ENCODE measurements around the gene PHF10. TPM values are rescaled to one million over a fixed set of nuclear protein-coding genes. Genes with fewer than 3 reads are reported as not detected.

The PHF10 gene
- total RNA-seq, 2 experiments from 2014 or later, result 85.4 to 89.0 TPM

DNA sequence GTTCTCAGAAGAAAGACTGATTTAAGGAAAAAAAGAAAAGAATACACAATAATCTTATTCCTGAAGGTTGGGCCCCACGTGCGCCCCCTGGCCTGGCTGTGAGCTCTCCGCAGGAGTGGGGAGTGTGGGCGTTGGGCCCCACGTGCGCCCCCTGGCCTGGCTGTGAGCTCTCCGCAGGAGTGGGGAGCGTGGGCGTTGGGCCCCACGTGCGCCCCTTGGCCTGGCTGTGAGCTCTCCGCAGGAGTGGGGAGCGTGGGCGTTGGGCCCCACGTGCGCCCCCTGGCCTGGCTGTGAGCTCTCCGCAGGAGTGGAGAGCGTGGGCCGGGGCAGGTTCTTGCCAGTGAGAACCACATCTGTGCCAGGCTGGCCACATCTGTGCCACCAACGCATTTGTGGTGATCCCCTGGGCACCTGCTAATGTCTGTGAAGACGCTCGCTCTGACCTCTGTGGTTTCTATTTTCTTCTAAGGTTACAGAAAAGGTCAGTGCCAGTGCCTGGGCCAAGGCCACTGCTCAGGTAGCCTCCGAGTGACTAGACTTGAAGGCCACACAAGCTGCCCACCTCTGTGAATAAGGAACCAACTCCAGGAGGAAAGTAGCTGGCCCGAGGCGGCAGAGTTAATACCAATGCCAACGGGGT lies 63.4 kb downstream of the PHF10 start:
- H3K27ac Mint-ChIP-seq, result no peak overlapping the region
- no peak overlapping the region for H3K4me3 Mint-ChIP-seq
- H3K36me3 Mint-ChIP-seq (ENCODE audit: low read depth), result peaks cover 25% of the 10 kb centered on the region
- H3K27me3 Mint-ChIP-seq, result no peaks in the 10 kb centered on the region
- H3K9me3 Mint-ChIP-seq (ENCODE audit: low read depth), result no peaks in the 10 kb centered on the region
- no peaks in the 10 kb centered on the region for H3K4me1 Mint-ChIP-seq
- DNase-seq (no peak), ATAC-seq (no peak)
- intact Hi-C loops (cut with DNase I, micrococcal nuclease), result no loop called here
- ChIA-PET POLR2A (no interaction called here), CTCF (no interaction called here)

DNA sequence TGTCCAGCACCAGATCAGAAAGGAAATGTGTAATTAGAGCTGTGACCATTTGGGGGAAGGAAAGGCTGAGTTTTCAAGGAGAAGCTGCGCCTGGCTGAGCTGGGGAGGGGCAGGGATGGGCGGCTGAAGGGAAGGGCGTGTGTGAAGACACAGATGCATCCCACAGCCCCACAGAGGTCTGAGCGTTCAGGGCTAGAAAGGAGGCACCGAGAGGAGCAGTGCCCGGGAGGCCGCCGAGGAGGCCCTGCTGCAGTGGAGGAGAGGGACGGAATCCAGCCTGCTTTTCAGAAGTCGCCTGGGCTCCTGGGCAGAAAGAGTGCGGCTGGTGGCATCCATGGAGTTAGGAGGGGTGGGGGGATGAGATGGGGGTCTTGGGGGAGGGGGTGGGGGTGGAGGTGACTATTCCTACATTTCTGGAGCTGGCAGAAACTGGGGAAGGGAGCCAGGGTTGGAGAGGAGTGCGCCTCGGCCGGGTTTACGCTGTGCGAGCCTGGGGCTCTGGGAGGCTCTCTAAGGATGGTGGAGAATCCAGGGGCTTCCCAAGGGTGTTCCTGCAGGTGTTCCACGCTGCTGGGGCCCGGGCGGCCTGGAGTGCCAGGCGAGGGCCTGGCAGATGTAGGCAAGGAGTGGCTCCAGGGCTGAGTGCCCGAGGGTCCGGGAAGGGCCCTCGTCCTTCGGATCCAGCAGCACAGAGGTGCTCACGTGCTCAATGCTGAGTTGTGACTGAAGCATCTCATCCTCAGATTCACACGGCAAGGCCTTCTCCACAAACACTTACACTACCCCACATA lies 64.3 kb downstream of the PHF10 start:
- Mint-ChIP-seq H3K27ac (no peak overlapping the region), H3K27me3 (no peaks in the 10 kb centered on the region), H3K4me3 (no peak overlapping the region), H3K9me3 (ENCODE audit: low read depth) (no peaks in the 10 kb centered on the region), H3K36me3 (ENCODE audit: low read depth) (peaks cover 25% of the 10 kb centered on the region), H3K4me1 (peaks cover 3% of the 10 kb centered on the region)
- ATAC-seq (no peak), DNase-seq (no peak)
- intact Hi-C loops (cut with DNase I, micrococcal nuclease), result no loop called here
- ChIA-PET POLR2A (no interaction called here), CTCF (no interaction called here)

DNA sequence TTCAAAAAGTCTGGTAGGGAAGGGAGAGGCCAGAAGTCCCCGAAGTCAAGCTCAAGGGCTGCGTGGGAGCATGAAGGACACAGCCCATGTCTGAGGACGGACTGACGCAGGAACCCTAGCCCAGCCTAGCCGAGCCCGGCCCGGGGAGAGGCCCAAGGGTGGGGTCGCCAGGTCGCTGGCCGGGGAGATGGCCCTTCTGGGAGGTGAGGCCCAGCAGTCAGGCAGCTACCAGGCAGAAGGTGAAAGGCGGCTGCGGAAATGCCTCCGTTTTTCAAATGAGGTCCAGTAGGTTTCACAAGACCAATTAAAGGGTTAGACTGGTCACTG lies 67.1 kb downstream of the PHF10 start:
- intact Hi-C loops (cut with DNase I, micrococcal nuclease), result no loop called here
- peaks cover 11% of the 10 kb centered on the region for H3K36me3 Mint-ChIP-seq (ENCODE audit: low read depth)
- H3K4me1 Mint-ChIP-seq, result peaks cover 7% of the 10 kb centered on the region
- H3K9me3 Mint-ChIP-seq (ENCODE audit: low read depth), result no peaks in the 10 kb centered on the region
- no peak overlapping the region for H3K27ac Mint-ChIP-seq
- POLR2A ChIA-PET, result no interaction called here
- H3K27me3 Mint-ChIP-seq, result no peaks in the 10 kb centered on the region
- CTCF ChIA-PET, result no interaction called here
- ATAC-seq (no peak), DNase-seq (no peak)
- H3K4me3 Mint-ChIP-seq, result no peak overlapping the region

DNA sequence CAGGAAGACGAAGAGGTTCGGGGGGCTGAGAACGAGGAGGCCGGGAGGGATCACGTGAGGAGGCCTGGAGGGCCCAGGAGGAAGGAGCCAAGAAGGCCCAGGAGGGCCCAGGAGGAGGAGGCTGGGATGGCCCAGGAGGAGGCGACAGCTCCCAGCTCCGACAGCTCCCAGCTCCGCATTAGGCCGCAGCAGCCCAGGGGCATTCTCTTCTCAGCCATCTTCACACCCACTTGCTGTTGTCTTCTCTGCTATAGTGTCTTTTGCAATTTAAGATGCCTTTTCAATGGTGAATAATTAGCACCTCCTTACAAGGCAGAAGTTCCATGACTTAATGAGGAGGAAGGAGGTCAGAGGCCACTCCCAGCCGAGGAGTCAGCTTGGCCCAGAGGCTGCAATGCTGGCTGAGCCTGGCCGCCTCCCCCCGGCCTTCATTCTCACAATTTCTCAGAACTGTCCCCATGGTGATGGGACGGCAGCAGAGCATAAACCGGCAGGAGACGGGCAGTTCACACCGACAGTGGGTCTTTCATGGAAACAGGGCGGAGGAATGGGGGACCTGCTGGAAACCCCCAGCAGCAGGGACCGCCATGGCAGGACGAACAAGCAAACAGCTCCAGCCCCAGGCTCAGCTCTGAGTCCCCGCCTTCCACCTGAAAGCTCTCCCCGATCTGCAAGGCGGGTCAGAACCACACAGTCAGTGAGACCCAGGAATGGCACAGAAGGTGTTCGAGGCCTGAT lies 67.6 kb downstream of the PHF10 start:
- DNase-seq (no peak), ATAC-seq (no peak)
- Mint-ChIP-seq H3K9me3 (ENCODE audit: low read depth) (no peaks in the 10 kb centered on the region), H3K4me3 (no peak overlapping the region), H3K27me3 (no peaks in the 10 kb centered on the region), H3K36me3 (ENCODE audit: low read depth) (peaks cover 9% of the 10 kb centered on the region), H3K4me1 (peaks cover 7% of the 10 kb centered on the region), H3K27ac (no peak overlapping the region)
- intact Hi-C loops (cut with DNase I, micrococcal nuclease), result no loop called here
- CTCF ChIA-PET, result no interaction called here
- POLR2A ChIA-PET, result no interaction called here

DNA sequence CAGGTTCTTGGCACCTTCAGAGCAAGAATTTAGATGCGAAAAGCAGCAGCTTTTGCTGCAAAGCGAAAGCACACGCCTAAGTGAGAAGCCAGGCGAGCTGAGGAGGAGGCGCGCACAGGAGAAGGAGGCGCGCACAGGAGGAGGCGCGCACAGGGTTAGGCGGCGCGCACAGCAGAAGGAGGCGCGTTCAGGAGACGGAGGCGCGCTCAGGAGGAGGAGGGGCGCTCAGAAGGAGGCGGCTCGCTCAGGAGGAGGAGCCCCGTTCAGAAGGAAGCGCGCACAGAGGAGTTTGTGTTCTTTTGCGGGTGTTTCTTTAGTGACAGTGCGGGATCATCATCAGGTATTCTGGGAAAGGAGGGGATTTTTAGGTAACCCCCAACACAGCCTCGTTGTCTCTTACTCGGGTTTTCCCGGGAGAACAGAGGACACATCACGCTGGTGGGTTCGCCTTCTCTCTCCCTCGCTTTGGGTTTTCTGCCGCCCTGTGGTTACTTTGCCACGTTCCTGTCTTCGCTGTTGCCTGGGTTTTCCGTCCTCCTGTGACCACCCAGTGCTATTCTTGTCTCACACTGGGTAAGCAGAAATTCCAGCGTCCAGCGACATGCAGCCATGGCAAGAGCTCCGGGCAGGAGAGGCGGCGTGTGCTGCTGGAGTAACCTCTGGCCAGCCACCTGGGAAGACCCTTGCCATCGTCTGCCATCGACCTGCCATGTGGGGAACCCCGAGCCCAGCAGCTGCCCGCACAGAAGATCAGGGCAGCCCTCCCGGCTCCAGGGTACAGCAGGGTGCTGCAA lies 69.5 kb downstream of the PHF10 start:
- Mint-ChIP-seq H3K9me3 (ENCODE audit: low read depth) (no peaks in the 10 kb centered on the region), H3K36me3 (ENCODE audit: low read depth) (peaks cover 10% of the 10 kb centered on the region), H3K27me3 (no peaks in the 10 kb centered on the region), H3K4me3 (peak overlapping the region; percentile 74), H3K4me1 (peaks cover 7% of the 10 kb centered on the region), H3K27ac (peak overlapping the region; percentile 75)
- DNase-seq (peak; percentile 83), ATAC-seq (peak; percentile 95)
- POLR2A ChIA-PET, result no interaction called here
- CTCF ChIA-PET, result no interaction called here
- intact Hi-C loops (cut with DNase I, micrococcal nuclease), result loop anchor here (1.0 to 2.0 kb wide), 4 partner anchors 47 to 442 kb away; partner anchors contain the start of genes C6orf120 (in 1 of the 2) and WDR27 (in 1 of the 2)

Other genes with a start within 250 kb of the PHF10 start
- 10 to 100 TPM; 34.3 to 36.2 TPM for gene WDR27, start 22.5 kb downstream of the PHF10 start, total RNA-seq
- gene C6orf120, start 22.4 kb downstream of the PHF10 start, total RNA-seq, result 10 to 100 TPM; 14.7 to 15.6 TPM
- 1 to 10 TPM; 2.0 to 2.4 TPM for gene DYNLT2, start 27.1 kb upstream of the PHF10 start, total RNA-seq
- 10 to 100 TPM; 19.2 to 30.2 TPM for gene ERMARD, start 27.1 kb upstream of the PHF10 start, total RNA-seq